HG03045 (cell line): ENCODE results near the gene TNIP1.
A peak's percentile ranks its signal among the peaks of the same experiment; 100 is the strongest.

Source experiments
- ATAC-seq: cut with Tn5 transposase; IDR thresholded peaks from one replicate; pipeline ENCODE4 v1.9.1; 2021; ENCODE audit warnings: mild to moderate bottlenecking, moderate library complexity; ENCODE audit not compliant: unreplicated experiment

Gene TNIP1

GRCh38 chr5:151080613-151081430, at the start of gene TNIP1:
TSS of gene TNIP1 (minus strand) at chr5:151081034. CDS start at chr5:151065095, 15,939 bp downstream.
- ATAC-seq: peak; percentile 78

DNA sequence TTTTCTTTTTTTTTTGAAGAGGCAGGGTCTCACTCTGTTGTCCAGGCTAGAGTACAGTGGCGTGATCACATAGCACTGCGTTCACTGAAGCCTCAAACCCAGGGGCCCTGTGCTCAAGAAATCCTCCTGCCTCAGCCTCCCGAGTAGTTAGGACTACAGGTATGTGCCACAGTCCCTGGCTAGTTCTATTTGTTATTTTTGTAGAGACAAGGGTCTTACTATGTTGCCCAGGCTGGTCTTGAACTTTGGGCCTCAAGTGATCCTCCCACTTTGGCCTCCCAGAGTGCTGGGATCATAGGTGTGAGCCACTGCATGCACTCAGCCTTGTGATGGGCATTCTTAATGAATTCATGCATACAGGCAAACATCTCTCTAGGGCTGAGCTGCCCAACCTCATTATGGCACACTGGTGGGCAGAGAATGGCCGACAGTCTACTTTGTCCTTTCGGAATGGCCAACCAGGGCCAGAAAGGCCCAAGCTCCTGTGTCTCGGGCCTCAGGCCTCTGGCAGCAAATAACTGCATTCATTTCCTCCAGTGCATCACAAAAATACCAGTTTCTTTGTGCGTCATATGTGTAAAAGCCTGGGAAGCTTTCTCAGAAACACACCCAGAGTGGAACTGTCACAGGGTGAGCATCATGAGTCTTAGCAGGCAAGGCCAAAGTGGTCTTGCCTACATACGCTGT, 49.5 kb upstream of the TNIP1 start:
- ATAC-seq: no peak

DNA sequence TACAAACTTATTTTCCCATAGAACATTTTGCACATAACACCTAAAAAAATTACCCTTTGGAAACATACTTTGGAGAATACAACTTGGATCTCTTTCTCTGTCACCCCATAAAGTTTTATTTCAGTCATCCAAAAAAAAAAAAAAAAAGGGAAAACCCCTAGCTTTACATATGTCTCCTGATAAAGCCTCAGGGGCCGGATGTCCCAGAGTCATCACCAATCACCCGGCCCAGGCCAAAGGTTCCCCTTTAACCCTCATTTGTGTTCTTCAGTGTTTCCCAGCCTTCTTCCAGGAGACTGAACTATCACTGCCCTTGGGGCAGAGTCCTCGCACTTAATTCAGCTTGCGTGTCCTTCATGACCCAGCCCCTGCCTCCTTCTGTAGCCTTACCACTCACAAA, 48.0 kb upstream of the TNIP1 start:
- no peak for ATAC-seq

DNA sequence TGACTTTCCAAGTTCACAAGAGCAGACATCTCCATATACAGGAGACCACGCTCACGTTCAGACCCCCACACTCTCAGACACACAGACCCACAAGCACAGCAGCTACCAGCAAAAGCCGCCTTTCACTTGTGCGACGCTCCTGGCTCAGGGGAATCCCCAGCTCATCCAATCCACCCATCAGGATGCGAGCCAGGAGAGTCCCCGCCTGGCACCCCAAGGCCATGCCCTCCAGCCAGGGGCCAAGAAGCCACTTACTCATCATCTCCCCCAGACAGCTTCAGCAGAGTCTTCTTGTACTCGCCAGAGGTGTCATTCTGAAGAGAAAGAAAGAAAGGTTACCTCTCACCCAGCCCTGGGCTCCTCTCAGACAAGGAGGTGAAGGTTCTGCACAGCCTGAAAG, 47.1 kb upstream of the TNIP1 start:
- ATAC-seq: no peak

- ATAC-seq: peak; percentile 25
These were observed 45.4 kb upstream of the TNIP1 start for GRCh38 chr5:151126199-151126645.

GRCh38 chr5:151125421-151125820, 44.6 kb upstream of the TNIP1 start:
- no peak for ATAC-seq

- ATAC-seq: peak; percentile 78
These were observed 43.3 kb upstream of the TNIP1 start for GRCh38 chr5:151123897-151124751.

DNA sequence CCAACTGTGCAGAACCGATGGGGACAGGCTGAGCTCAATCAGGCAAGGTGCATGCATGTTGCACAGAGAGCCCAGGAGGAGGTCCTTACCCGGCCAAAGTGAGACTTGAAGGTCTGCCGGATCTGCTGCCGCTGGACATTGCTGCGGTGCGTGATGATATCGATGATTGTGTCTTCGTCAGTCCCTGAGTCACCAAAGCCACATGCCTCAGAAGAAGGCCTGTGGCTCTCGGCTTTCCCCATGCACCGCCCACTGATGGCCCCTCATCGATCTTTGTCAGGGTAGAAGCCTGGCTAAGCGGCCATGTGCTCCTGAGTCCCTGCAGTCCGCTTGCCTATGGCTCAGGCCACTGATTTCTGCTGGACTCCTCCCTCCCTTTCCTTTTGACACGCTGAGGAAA, 42.0 kb upstream of the TNIP1 start:
- ATAC-seq: no peak

- ATAC-seq: no peak
These were observed 40.8 kb upstream of the TNIP1 start for GRCh38 chr5:151121665-151122064.

- no peak for ATAC-seq
These were observed 40.3 kb upstream of the TNIP1 start for GRCh38 chr5:151121095-151121494.

- no peak for ATAC-seq
These were observed 38.2 kb upstream of the TNIP1 start for GRCh38 chr5:151118913-151119575.

GRCh38 chr5:151115272-151115905, 34.6 kb upstream of the TNIP1 start:
- ATAC-seq: no peak

DNA sequence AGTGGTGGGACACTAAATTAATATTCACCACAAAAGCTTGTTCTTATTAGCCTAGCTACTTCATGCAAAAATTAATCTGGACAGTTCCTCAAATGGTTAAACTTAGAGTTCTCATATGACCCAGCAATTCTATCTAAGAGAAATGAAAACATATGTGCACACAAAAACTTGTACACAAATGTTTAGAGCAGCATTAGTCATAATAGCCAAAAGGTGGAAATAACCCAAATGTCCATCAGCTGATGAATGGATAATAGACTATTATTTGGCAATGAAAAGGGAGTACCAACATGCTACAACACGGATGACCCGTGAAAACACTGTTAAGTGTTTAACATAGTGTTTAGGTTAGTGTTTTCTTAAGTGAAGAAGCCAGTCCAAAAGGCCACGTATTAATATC, 32.8 kb upstream of the TNIP1 start:
- ATAC-seq: no peak

GRCh38 chr5:151110992-151111391, 30.2 kb upstream of the TNIP1 start:
- no peak for ATAC-seq

DNA sequence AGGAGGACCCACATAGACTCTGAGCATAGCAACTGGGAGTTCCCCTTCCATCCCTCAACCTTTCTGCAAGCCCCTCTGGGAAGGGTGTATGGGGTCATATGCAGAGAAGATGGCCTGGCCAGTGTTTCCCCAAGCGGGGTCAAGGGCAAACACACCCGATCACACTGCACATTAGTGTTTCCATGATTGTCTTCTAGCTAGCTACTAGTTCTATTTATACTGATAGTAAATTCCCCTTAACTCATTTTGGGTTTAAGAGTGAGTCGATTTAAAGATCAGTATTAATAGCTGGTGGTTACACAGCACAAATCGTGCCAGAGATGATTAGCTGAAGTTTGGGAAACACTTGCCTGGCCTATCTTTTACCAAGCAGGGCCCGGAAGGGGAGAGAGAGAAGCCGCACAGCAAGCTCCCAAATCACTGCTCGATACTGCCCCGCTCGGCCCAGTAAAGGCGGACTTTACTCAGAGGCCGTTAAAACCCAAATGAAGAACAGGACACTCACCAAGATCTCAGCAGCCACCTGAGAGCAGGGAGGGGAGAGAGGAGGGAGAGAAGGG, 29.4 kb upstream of the TNIP1 start:
- ATAC-seq: peak; percentile 47

GRCh38 chr5:151108566-151108965, 27.7 kb upstream of the TNIP1 start:
- no peak for ATAC-seq

GRCh38 chr5:151107738-151108520, 27.1 kb upstream of the TNIP1 start:
- ATAC-seq: no peak

DNA sequence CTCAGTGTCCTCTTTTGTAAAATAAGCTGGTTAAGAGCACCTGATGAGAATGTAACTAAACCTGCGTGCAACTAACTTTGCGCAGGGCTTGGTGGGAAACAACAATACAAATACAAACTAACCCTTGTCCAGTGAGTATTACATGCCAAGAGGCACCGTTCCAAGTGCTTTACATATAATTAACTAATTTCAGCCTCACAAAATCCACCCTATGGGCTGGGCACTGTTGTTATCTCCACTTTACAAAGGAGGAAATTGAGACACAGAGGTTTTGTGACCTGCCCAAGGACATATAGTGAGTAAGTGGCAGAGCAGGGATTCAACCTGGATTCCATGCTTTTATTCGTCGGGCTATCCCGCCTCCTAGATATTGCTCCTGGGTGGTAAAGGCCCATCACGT, 26.2 kb upstream of the TNIP1 start:
- ATAC-seq: no peak

GRCh38 chr5:151106509-151106908, 25.7 kb upstream of the TNIP1 start:
- no peak for ATAC-seq
